Epithelial cell of prostate (primary cell): ENCODE results near the gene ANKRD11.
"Not testable (repeated sequence)": the region's sequence is repeated elsewhere in the genome, so short reads cannot be mapped to it uniquely, and the experiment has no call there.

Experiments
- DNase-seq: peaks from one replicate; pipeline ENCODE4 v3.0.0-alpha.2; 2011; ENCODE audit warnings: low read depth, low spot score
- H3K27ac ChIP-seq: fragments of 450-650 bp; 2 replicates; pipeline ENCODE4 v1.5.1; 2017; ENCODE audit warnings: mild to moderate bottlenecking

The ANKRD11 gene

GRCh38 chr16:89435059-89435458, 55.3 kb downstream of the ANKRD11 start:
- H3K27ac ChIP-seq, result not testable (repeated sequence)

GRCh38 chr16:89434490-89434889, 55.9 kb downstream of the ANKRD11 start:
- H3K27ac ChIP-seq, result no peak overlapping the region
- no peak for DNase-seq

More at GRCh38 chr16:89435059-89435458, 55.3 kb downstream of the ANKRD11 start:
- DNase-seq, result not testable (repeated sequence)

GRCh38 chr16:89433363-89433984, 56.9 kb downstream of the ANKRD11 start:
- not testable (repeated sequence) for DNase-seq, H3K27ac ChIP-seq

GRCh38 chr16:89431630-89432029, 58.7 kb downstream of the ANKRD11 start:
- H3K27ac ChIP-seq, result peak overlapping the region; percentile 6
- DNase-seq, result no peak

DNA sequence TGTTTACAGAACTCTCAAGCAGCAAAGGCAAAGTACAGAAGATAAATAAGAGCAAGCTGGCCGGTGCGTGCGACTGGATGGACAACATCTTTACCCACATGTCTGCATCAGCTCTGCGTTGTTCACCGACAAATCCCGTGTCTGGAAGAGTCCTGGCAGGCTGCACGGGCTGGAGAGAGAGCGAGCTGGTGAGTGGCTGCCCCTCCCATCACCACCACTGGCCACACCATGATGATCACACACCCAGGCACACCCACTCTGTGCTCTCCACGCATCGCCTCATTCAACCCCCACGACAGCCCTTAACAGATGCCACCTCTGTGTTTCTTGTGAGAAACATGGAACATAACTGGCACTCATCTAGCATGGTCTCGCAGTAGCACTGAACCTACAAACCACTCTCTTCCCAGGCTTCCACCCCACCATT, 59.2 kb downstream of the ANKRD11 start:
- peak overlapping the region; percentile 6 for H3K27ac ChIP-seq
- DNase-seq, result no peak

DNA sequence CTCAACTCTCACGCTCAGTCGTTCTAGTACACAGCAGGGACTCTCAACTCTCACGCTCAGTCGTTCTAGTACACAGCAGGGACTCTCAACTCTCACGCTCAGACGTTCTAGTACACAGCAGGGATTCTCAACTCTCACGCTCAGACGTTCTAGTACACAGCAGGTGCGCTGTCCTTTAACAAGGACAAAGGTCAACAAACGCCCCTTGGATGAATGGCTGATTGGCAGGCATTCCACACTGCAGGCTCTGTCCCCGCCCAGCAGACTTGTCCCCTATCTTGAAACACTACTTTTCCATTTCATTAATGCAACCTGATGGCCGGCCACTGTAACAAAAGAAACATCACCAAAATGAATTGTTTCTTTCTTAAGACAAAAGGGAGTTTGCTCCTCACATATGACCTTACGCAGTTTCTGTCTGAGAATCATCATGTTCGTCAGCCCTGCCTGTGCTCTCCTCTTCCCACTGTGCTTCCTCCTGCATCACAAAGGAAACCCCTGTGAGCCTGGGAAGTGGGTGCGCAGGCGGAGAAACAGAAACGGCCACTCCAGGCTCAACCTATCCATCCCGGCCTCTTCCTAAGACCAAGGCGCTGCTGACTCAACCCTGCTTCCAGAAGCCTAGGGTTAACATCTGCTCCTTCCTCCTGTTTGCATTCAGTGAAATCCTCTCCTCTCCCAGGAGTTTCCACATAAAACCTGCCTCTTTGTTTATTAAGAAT, 59.8 kb downstream of the ANKRD11 start:
- no peak overlapping the region for H3K27ac ChIP-seq
- no peak for DNase-seq

- DNase-seq, H3K27ac ChIP-seq: not testable (repeated sequence)
Measured at GRCh38 chr16:89428605-89429004, 61.8 kb downstream of the ANKRD11 start.

- H3K27ac ChIP-seq, result no peak overlapping the region
- DNase-seq, result no peak
Measured at GRCh38 chr16:89426736-89427530, 63.4 kb downstream of the ANKRD11 start.

- H3K27ac ChIP-seq, result no peak overlapping the region
- no peak for DNase-seq
Measured at GRCh38 chr16:89425523-89425922, 64.8 kb downstream of the ANKRD11 start.

DNA sequence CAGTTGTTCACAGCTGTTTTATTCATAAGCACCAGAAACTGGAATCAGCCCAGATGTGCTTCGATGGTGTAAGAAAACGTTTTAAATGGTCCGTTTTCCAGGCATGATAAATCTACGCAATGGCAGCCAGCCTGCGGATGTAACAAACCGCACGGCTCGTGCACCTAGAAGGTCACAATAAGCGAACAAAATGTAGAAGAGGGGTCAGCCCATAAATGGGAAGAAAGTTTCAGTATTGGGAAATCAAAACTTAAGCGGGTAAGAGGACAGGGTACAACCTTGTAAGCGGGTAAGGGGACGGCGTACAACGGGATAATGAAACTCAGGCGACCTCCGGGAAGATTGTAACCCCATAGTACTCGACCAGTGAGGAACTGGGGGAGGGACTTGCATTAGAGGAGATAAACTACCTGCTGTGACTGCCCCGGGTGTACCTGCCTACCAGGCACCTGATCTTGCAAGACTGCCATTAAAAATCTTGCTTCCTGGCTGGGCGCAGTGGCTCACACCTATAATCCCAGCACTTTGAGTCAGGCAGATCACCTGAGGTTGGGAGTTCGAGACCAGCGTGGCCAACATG, 66.6 kb downstream of the ANKRD11 start:
- no peak for DNase-seq
- H3K27ac ChIP-seq, result no peak overlapping the region

GRCh38 chr16:89422905-89423630, 67.3 kb downstream of the ANKRD11 start:
- no peak for DNase-seq
- peak overlapping the region; percentile 3 for H3K27ac ChIP-seq

DNA sequence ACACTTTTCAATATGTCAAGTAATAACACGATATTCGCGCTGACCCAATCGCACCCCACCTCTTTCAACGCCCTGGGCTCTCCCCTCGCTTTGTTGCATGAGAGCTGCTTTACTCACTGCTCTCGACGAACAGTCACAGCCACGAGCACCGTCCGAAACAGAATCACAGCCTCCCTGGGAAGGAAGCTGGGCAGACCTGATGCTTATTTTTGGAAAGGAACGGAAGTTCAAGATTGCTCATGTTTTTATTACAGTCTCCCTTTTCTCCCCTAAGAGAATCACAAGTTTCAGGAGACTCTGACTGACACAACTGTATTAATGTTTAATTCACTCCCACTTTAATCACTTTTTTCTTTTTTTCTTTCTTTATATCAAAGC, 67.8 kb downstream of the ANKRD11 start:
- no peak overlapping the region for H3K27ac ChIP-seq
- no peak for DNase-seq

DNA sequence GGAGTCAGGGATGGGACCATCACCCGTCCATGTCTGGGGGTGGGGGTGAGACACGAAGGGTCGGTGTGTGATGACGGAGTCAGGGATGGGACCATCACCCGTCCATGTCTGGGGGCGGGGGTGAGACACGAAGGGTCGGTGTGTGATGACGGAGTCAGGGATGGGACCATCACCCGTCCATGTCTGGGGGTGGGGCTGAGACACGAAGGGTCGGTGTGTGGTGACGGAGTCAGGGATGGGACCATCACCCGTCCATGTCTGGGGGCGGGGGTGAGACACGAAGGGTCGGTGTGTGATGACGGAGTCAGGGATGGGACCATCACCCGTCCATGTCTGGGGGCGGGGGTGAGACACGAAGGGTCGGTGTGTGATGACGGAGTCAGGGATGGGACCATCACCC, 69.1 kb downstream of the ANKRD11 start:
- H3K27ac ChIP-seq, DNase-seq: not testable (repeated sequence)

DNA sequence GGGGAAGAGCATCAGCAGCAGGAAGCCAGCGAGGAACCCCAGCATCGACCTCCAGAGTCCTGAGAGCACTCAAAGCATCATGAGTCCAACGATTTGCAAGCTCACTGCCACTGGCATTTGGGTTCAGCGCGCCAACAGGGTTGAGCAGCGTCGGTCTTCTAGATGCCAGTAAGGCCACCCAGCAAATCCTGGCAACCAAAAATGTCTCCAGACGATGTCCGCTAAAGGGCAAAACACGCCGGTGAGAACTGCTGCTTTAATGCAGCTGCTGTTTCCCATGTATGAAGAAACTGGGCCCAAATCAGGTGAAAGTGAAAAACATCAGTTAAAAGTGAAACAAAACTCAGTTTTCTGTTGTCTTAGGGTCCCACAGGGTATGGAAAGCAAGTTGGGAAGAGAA, 70.2 kb downstream of the ANKRD11 start:
- DNase-seq, result no peak
- no peak overlapping the region for H3K27ac ChIP-seq

GRCh38 chr16:89418352-89418751, 72.0 kb downstream of the ANKRD11 start:
- no peak for DNase-seq
- no peak overlapping the region for H3K27ac ChIP-seq

DNA sequence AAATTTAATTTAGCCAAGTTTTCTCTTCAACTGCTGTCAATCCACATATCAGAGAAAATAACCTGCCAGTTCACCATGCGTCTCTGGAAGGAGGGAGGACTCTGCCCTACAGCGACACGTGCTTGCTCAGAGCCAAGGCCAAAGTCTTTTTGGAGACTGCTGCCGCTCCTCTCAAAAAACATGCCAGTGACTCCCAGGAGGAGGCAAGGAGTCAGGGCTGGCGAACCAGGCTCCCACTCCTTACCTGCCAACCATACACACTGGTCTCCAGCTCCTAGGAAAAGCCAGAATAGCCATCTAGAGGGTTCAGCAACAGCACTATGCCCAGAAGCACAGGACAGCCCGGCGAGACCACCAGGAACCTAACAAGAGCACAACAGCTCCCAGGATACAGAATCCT, 73.0 kb downstream of the ANKRD11 start:
- no peak overlapping the region for H3K27ac ChIP-seq
- no peak for DNase-seq

GRCh38 chr16:89413811-89414585, 76.4 kb downstream of the ANKRD11 start:
- no peak for DNase-seq
- H3K27ac ChIP-seq, result no peak overlapping the region

- no peak overlapping the region for H3K27ac ChIP-seq
- no peak for DNase-seq
Measured at GRCh38 chr16:89412811-89413210, 77.5 kb downstream of the ANKRD11 start.

DNA sequence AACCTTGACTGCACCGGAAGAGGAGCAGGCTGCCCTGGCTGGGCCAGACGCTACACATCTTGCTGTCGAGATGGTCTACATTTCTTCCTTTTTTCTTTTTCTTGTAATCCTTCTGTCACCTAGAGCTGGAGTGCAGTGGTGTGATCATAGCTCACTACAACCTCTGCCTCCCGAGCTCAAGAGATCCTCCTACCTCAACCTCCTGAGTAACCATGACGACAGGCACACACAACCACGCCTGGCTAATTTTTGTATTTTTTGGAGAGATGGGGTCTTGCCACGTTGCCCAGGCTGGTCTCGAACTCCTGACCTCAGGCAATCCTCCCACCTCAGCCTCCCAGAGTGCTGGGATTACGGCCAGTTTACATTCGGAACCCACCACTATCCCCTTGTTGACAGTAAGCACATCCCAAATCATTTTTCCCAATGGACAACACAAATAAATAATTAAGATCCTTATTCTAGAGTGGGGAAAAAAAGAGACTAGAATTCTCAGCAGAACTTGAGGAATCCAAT, 79.0 kb downstream of the ANKRD11 start:
- H3K27ac ChIP-seq, result peak overlapping the region; percentile 67
- DNase-seq, result no peak
